CD4-positive, alpha-beta T cell treated with Interleukin-17A for 1 hour (primary cell): ENCODE data around the gene SVIL.
"Not testable (repeated sequence)": the region's sequence is repeated elsewhere in the genome, so short reads cannot be mapped to it uniquely, and the experiment has no call there.

Source experiments
- DNase-seq: peaks from one replicate; pipeline ENCODE4 v3.0.0-alpha.2; 2020

SVIL gene

GRCh38 chr10:29649561-29650551 lies 15.1 kb upstream of the SVIL start:
- DNase-seq, result no peak

GRCh38 chr10:29648983-29649268 lies 14.2 kb upstream of the SVIL start:
- no peak for DNase-seq

- DNase-seq, result peak; percentile 18
Observed at GRCh38 chr10:29648114-29648982, 13.6 kb upstream of the SVIL start.

- peak; percentile 16 for DNase-seq
Observed at GRCh38 chr10:29647478-29647877, 12.7 kb upstream of the SVIL start.

GRCh38 chr10:29646960-29647461 lies 12.2 kb upstream of the SVIL start:
- DNase-seq, result peak; percentile 20

GRCh38 chr10:29646238-29646902 lies 11.6 kb upstream of the SVIL start:
- DNase-seq, result no peak

- DNase-seq, result no peak
Observed at GRCh38 chr10:29643771-29644501, 9.2 kb upstream of the SVIL start.

GRCh38 chr10:29642990-29643389 lies 8.2 kb upstream of the SVIL start:
- DNase-seq, result no peak

GRCh38 chr10:29637537-29637936 lies 2.8 kb upstream of the SVIL start:
- no peak for DNase-seq

GRCh38 chr10:29636178-29636577 lies 1.4 kb upstream of the SVIL start:
- peak; percentile 65 for DNase-seq

- peak; percentile 41 for DNase-seq
Observed at GRCh38 chr10:29635711-29636144, 957 bp upstream of the SVIL start.

- no peak for DNase-seq
Observed at GRCh38 chr10:29634105-29634504, 666 bp downstream of the SVIL start.

- DNase-seq, result no peak
Observed at GRCh38 chr10:29631049-29631339, 3.8 kb downstream of the SVIL start.

GRCh38 chr10:29630205-29631048 lies 4.3 kb downstream of the SVIL start:
- no peak for DNase-seq

GRCh38 chr10:29628912-29629526 lies 5.8 kb downstream of the SVIL start:
- DNase-seq, result no peak

GRCh38 chr10:29628311-29628710 lies 6.5 kb downstream of the SVIL start:
- no peak for DNase-seq

- no peak for DNase-seq
Observed at GRCh38 chr10:29627201-29628132, 7.3 kb downstream of the SVIL start.

- DNase-seq, result not testable (repeated sequence)
Observed at GRCh38 chr10:29624357-29624756, 10.4 kb downstream of the SVIL start.

GRCh38 chr10:29623797-29624196 lies 11.0 kb downstream of the SVIL start:
- DNase-seq, result no peak

GRCh38 chr10:29622382-29622922 lies 12.3 kb downstream of the SVIL start:
- no peak for DNase-seq
